ENCODE measurements around the gene TET2. TPM values are rescaled to one million over a fixed set of nuclear protein-coding genes. Genes with fewer than 3 reads are reported as not detected.

The TET2 gene
- total RNA-seq, 1 experiment from 2014 or later: 3.4 TPM

- TF ChIP-seq ZNF532 (CRISPR knock-in tag; IDR thresholded peaks at IDR 0.05; ENCODE audit: borderline replicate concordance): no peak
- TF ChIP-seq SOX15 (CRISPR knock-in tag; IDR thresholded peaks at IDR 0.05): no peak
Observed at GRCh38 chr4:105232374-105232773, 85.7 kb downstream of the TET2 start (continued).

GRCh38 chr4:105234582-105234981 is 87.9 kb downstream of the TET2 start:
- ChIA-PET POLR2A (no interaction called here), CTCF (no interaction called here)
- Mint-ChIP-seq H3K27ac (no peak overlapping the region), H3K4me1 (peaks cover 9% of the 10 kb centered on the region), H3K4me3 (no peak overlapping the region), H3K9me3 (no peaks in the 10 kb centered on the region), H3K27me3 (ENCODE audit: low read depth) (no peaks in the 10 kb centered on the region), H3K36me3 (no peaks in the 10 kb centered on the region)
- TF ChIP-seq ZNF512 (CRISPR knock-in tag; IDR thresholded peaks at IDR 0.05; ENCODE audit: borderline replicate concordance) (no peak), ZNF317 (CRISPR knock-in tag; IDR thresholded peaks at IDR 0.05; ENCODE audit: borderline replicate concordance, low read depth) (no peak), STAT6 (CRISPR knock-in tag; conservative IDR thresholded peaks at IDR 0.05; ENCODE audit: low read depth) (no peak), ZNF425 (CRISPR knock-in tag; conservative IDR thresholded peaks at IDR 0.05) (no peak), IRF1 (CRISPR knock-in tag; IDR thresholded peaks at IDR 0.05) (no peak), TEAD1 (CRISPR knock-in tag; IDR thresholded peaks at IDR 0.05) (no peak), JUN (CRISPR knock-in tag; IDR thresholded peaks at IDR 0.05) (no peak), ETV6 (CRISPR knock-in tag; IDR thresholded peaks at IDR 0.05) (no peak), E2F5 (CRISPR knock-in tag; IDR thresholded peaks at IDR 0.05) (no peak), SP1 (CRISPR knock-in tag; conservative IDR thresholded peaks at IDR 0.05) (no peak)
- ATAC-seq (peak; percentile 38; the same call in 1 of the 2 replicates), DNase-seq (ENCODE audit: low spot score) (no peak)

Measured in WTC11 (cell line).